NCI-H1105 (cell line): ENCODE measurements around the gene PKD2.

Experiments used
- DNase-seq: peaks from one replicate; lab custom pipeline; 2025; lab: John Stamatoyannopoulos, UW

The PKD2 gene

GRCh38 chr4:88027611-88028608 lies 20.5 kb downstream of the PKD2 start:
- no peak for DNase-seq

GRCh38 chr4:88028946-88029345 lies 21.5 kb downstream of the PKD2 start:
- DNase-seq = no peak

- DNase-seq = no peak
Observed at GRCh38 chr4:88029556-88029955, 22.1 kb downstream of the PKD2 start.

- no peak for DNase-seq
Observed at GRCh38 chr4:88030565-88031310, 23.3 kb downstream of the PKD2 start.

GRCh38 chr4:88033309-88033708 lies 25.9 kb downstream of the PKD2 start:
- peak; percentile 23 for DNase-seq

GRCh38 chr4:88035292-88035691 lies 27.9 kb downstream of the PKD2 start:
- no peak for DNase-seq

GRCh38 chr4:88037447-88037846 lies 30.0 kb downstream of the PKD2 start:
- DNase-seq = no peak

GRCh38 chr4:88037936-88038335 lies 30.5 kb downstream of the PKD2 start:
- DNase-seq = no peak

GRCh38 chr4:88040707-88041106 lies 33.3 kb downstream of the PKD2 start:
- DNase-seq = no peak

GRCh38 chr4:88041626-88042025 lies 34.2 kb downstream of the PKD2 start:
- DNase-seq = no peak

GRCh38 chr4:88043001-88043400 lies 35.6 kb downstream of the PKD2 start:
- no peak for DNase-seq

GRCh38 chr4:88043586-88044340 lies 36.3 kb downstream of the PKD2 start:
- DNase-seq = no peak

- DNase-seq = no peak
Observed at GRCh38 chr4:88045021-88045420, 37.6 kb downstream of the PKD2 start.

GRCh38 chr4:88054229-88054628 lies 46.8 kb downstream of the PKD2 start:
- no peak for DNase-seq

- DNase-seq = no peak
Observed at GRCh38 chr4:88054901-88055300, 47.5 kb downstream of the PKD2 start.

GRCh38 chr4:88058295-88058694 lies 50.9 kb downstream of the PKD2 start:
- DNase-seq = no peak

- no peak for DNase-seq
Observed at GRCh38 chr4:88059766-88060165, 52.3 kb downstream of the PKD2 start.

- DNase-seq = no peak
Observed at GRCh38 chr4:88060431-88060830, 53.0 kb downstream of the PKD2 start.

- DNase-seq = no peak
Observed at GRCh38 chr4:88062311-88062710, 54.9 kb downstream of the PKD2 start.

GRCh38 chr4:88062843-88063242 lies 55.4 kb downstream of the PKD2 start:
- DNase-seq = no peak

- DNase-seq = no peak
Observed at GRCh38 chr4:88063634-88064296, 56.3 kb downstream of the PKD2 start.

GRCh38 chr4:88064410-88064809 lies 57.0 kb downstream of the PKD2 start:
- DNase-seq = no peak
